ENCODE results near the gene FIBCD1. TPM values are rescaled to one million over a fixed set of nuclear protein-coding genes. Genes with fewer than 3 reads are reported as not detected.

FIBCD1 gene
- total and polyA plus RNA-seq, 9 donors: 0.04 to 0.13 (median 0.08) TPM; not detected in 5

DNA sequence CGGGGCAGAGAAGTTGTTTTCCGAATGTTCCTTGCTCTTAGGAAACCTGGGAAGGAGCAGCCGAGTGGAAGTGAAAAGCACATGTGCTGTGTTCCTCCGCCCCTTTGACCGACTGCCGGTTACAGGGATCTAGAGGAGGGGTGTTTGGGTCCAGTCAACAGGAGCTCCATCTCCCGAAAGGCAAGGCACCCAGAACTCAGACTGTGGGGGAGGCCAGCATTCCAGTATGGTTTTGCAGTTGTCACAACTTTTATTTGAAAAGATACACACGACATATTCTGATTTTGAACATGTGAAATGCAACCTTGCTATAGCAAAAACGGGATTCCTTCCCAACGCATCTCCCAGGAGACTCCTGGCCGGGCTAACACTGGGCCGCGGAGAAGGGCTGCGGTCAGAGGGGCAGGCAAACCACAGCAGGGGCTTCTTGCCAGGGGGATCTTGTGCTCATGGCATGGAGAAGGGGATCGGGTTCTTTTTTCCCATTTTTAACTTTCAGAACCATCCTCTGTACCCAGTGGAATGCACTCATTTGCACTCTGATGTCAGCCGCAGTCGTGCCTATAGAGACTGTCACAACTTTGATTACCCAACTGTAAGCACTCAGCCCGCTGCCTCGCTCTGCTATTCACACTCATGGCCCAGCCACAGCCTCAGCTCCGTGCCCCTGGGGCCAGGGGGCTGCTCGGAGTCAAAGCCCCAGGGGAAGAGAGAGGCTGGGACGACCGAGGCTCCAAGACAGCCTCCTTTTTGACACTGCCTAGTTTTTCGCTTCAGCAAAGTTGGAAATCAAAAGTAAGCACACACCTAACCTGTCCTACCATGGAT lies 46.4 kb downstream of the FIBCD1 start:
- peaks cover 6% of the 10 kb centered on the region for H3K27me3 ChIP-seq (ENCODE audit: control insufficient read depth, insufficient read depth, low read length)
- H3K9me3 ChIP-seq (replicated peaks; ENCODE audit: control insufficient read depth, low read depth, low read length): no peaks in the 10 kb centered on the region
- WGBS (ENCODE audit: insufficient coverage): 34% methylated on average over 14 of the region's 24 CpGs
- H3K4me1 ChIP-seq (ENCODE audit: control insufficient read depth, insufficient read depth, low read length): peaks cover 28% of the 10 kb centered on the region
- no peak overlapping the region for H3K4me3 ChIP-seq (ENCODE audit: low read length)
- no peak overlapping the region for H3K27ac ChIP-seq (ENCODE audit: low read length)
- no peak for DNase-seq
- H3K36me3 ChIP-seq (ENCODE audit: control insufficient read depth, insufficient read depth, low read length): peaks cover 64% of the 10 kb centered on the region

- 42% methylated on average over 15 of the region's 18 CpGs for WGBS (ENCODE audit: insufficient coverage)
- Histone ChIP-seq H3K9me3 (replicated peaks; ENCODE audit: control insufficient read depth, low read depth, low read length) (no peaks in the 10 kb centered on the region), H3K27me3 (ENCODE audit: control insufficient read depth, insufficient read depth, low read length) (peaks cover 4% of the 10 kb centered on the region), H3K4me3 (ENCODE audit: low read length) (no peak overlapping the region), H3K4me1 (ENCODE audit: control insufficient read depth, insufficient read depth, low read length) (peaks cover 28% of the 10 kb centered on the region), H3K36me3 (ENCODE audit: control insufficient read depth, insufficient read depth, low read length) (peaks cover 72% of the 10 kb centered on the region), H3K27ac (ENCODE audit: low read length) (no peak overlapping the region)
- peak; percentile 61 for DNase-seq
Measured at GRCh38 chr9:130891688-130892476, 47.2 kb downstream of the FIBCD1 start.

- DNase-seq: no peak
- no peaks in the 10 kb centered on the region for H3K9me3 ChIP-seq (replicated peaks; ENCODE audit: control insufficient read depth, low read depth, low read length)
- no peak overlapping the region for H3K4me3 ChIP-seq (ENCODE audit: low read length)
- H3K36me3 ChIP-seq (ENCODE audit: control insufficient read depth, insufficient read depth, low read length): peaks cover 81% of the 10 kb centered on the region
- WGBS (ENCODE audit: insufficient coverage): 62% methylated on average over 10 of the region's 20 CpGs
- H3K27ac ChIP-seq (ENCODE audit: low read length): no peak overlapping the region
- H3K4me1 ChIP-seq (ENCODE audit: control insufficient read depth, insufficient read depth, low read length): peaks cover 27% of the 10 kb centered on the region
- no peaks in the 10 kb centered on the region for H3K27me3 ChIP-seq (ENCODE audit: control insufficient read depth, insufficient read depth, low read length)
Measured at GRCh38 chr9:130890870-130891687, 48.0 kb downstream of the FIBCD1 start.

GRCh38 chr9:130890124-130890523 lies 48.9 kb downstream of the FIBCD1 start:
- Histone ChIP-seq H3K4me1 (ENCODE audit: control insufficient read depth, insufficient read depth, low read length) (peaks cover 18% of the 10 kb centered on the region), H3K9me3 (replicated peaks; ENCODE audit: control insufficient read depth, low read depth, low read length) (no peaks in the 10 kb centered on the region), H3K36me3 (ENCODE audit: control insufficient read depth, insufficient read depth, low read length) (peaks cover 87% of the 10 kb centered on the region), H3K27me3 (ENCODE audit: control insufficient read depth, insufficient read depth, low read length) (no peaks in the 10 kb centered on the region), H3K4me3 (ENCODE audit: low read length) (no peak overlapping the region), H3K27ac (ENCODE audit: low read length) (no peak overlapping the region)
- 74% methylated on average over 8 of the region's 9 CpGs for WGBS (ENCODE audit: insufficient coverage)
- DNase-seq: no peak

- H3K4me1 ChIP-seq (ENCODE audit: control insufficient read depth, insufficient read depth, low read length): peaks cover 7% of the 10 kb centered on the region
- peaks cover 94% of the 10 kb centered on the region for H3K36me3 ChIP-seq (ENCODE audit: control insufficient read depth, insufficient read depth, low read length)
- no peaks in the 10 kb centered on the region for H3K9me3 ChIP-seq (replicated peaks; ENCODE audit: control insufficient read depth, low read depth, low read length)
- H3K27me3 ChIP-seq (ENCODE audit: control insufficient read depth, insufficient read depth, low read length): no peaks in the 10 kb centered on the region
- H3K27ac ChIP-seq (ENCODE audit: low read length): no peak overlapping the region
- no peak for DNase-seq
- 76% methylated on average over 19 of the region's 22 CpGs for WGBS (ENCODE audit: insufficient coverage)
- H3K4me3 ChIP-seq (ENCODE audit: low read length): no peak overlapping the region
Measured at GRCh38 chr9:130888146-130888885, 50.7 kb downstream of the FIBCD1 start.

GRCh38 chr9:130887494-130888144 lies 51.4 kb downstream of the FIBCD1 start:
- Histone ChIP-seq H3K27ac (ENCODE audit: low read length) (no peak overlapping the region), H3K27me3 (ENCODE audit: control insufficient read depth, insufficient read depth, low read length) (no peaks in the 10 kb centered on the region), H3K9me3 (replicated peaks; ENCODE audit: control insufficient read depth, low read depth, low read length) (no peaks in the 10 kb centered on the region), H3K4me3 (ENCODE audit: low read length) (no peak overlapping the region), H3K36me3 (ENCODE audit: control insufficient read depth, insufficient read depth, low read length) (peaks cover 94% of the 10 kb centered on the region), H3K4me1 (ENCODE audit: control insufficient read depth, insufficient read depth, low read length) (peaks cover 5% of the 10 kb centered on the region)
- WGBS (ENCODE audit: insufficient coverage): 87% methylated on average over 14 of the region's 25 CpGs
- no peak for DNase-seq

DNA sequence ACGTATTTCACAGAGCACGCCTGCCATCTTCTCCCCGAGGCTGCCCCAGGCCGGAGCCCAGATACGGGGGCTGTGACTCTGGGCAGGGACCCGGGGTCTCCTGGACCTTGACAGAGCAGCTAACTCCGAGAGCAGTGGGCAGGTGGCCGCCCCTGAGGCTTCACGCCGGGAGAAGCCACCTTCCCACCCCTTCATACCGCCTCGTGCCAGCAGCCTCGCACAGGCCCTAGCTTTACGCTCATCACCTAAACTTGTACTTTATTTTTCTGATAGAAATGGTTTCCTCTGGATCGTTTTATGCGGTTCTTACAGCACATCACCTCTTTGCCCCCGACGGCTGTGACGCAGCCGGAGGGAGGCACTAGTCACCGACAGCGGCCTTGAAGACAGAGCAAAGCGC lies 52.1 kb downstream of the FIBCD1 start:
- no peak overlapping the region for H3K27ac ChIP-seq (ENCODE audit: low read length)
- 89% methylated on average over 16 of the region's 23 CpGs for WGBS (ENCODE audit: insufficient coverage)

GRCh38 chr9:130885484-130886375 lies 53.3 kb downstream of the FIBCD1 start:
- H3K27me3 ChIP-seq (ENCODE audit: control insufficient read depth, insufficient read depth, low read length): no peaks in the 10 kb centered on the region
- 77% methylated on average over 31 of the region's 35 CpGs for WGBS (ENCODE audit: insufficient coverage)
- no peak overlapping the region for H3K27ac ChIP-seq (ENCODE audit: low read length)
- no peaks in the 10 kb centered on the region for H3K4me1 ChIP-seq (ENCODE audit: control insufficient read depth, insufficient read depth, low read length)
- peaks cover 91% of the 10 kb centered on the region for H3K36me3 ChIP-seq (ENCODE audit: control insufficient read depth, insufficient read depth, low read length)
- no peaks in the 10 kb centered on the region for H3K9me3 ChIP-seq (replicated peaks; ENCODE audit: control insufficient read depth, low read depth, low read length)
- H3K4me3 ChIP-seq (ENCODE audit: low read length): no peak overlapping the region
- no peak for DNase-seq

More for the DNA sequence above, 52.1 kb downstream of the FIBCD1 start:
- no peak overlapping the region for H3K4me3 ChIP-seq (ENCODE audit: low read length)
- H3K27me3 ChIP-seq (ENCODE audit: control insufficient read depth, insufficient read depth, low read length): no peaks in the 10 kb centered on the region
- H3K9me3 ChIP-seq (replicated peaks; ENCODE audit: control insufficient read depth, low read depth, low read length): no peaks in the 10 kb centered on the region
- DNase-seq: no peak
- H3K36me3 ChIP-seq (ENCODE audit: control insufficient read depth, insufficient read depth, low read length): peaks cover 91% of the 10 kb centered on the region
- H3K4me1 ChIP-seq (ENCODE audit: control insufficient read depth, insufficient read depth, low read length): no peaks in the 10 kb centered on the region

Data from muscle of leg (tissue), 11 donors.